Erythroblast (primary cell): ENCODE data around the gene CEBPB.

Experiments used
- GATA1 ChIP-seq: IDR thresholded peaks from 2 replicates; pipeline ENCODE4 v1.6.1; 2011; ENCODE audit warnings: low read depth, mild to moderate bottlenecking, control low read depth, low read length, moderate library complexity
- POLR2A ChIP-seq: IDR thresholded peaks from 2 replicates; pipeline ENCODE4 v1.6.1; 2011; ENCODE audit warnings: mild to moderate bottlenecking, low read length

DNA sequence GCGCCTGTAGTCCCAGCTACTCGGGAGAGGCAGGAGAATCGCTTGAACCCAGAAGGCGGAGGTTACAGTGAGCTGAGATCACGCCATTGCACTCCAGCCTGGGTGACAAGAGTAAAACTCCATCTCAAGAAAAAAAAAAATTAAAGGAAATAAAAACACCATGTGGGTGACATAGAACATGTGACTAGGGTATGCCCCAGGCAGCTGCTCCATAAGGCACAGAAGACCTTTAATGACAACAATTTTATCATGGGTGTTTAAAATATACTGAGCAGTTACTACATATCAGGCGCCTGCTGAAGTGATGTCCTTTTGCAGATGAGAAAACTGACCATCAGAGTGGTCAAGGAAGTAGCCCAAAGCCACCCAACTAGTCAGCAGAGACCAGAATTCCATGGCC is 45.1 kb upstream of the CEBPB start:
- TF ChIP-seq POLR2A (no peak), GATA1 (no peak)
